PC-3 (cell line): ENCODE data around the gene ANKS1A. TPM values are rescaled to one million over a fixed set of nuclear protein-coding genes. Genes with fewer than 3 reads are reported as not detected.
A peak's percentile ranks its signal among the peaks of the same experiment; 100 is the strongest.

Experiments used
- ATAC-seq: fragments of 200-7000 bp; cut with Tn5 transposase; 2 replicates; pipeline ENCODE4 v1.9.1; 2020; ENCODE audit warnings: mild to moderate bottlenecking, moderate library complexity
- BruUV-seq: library from RNA; stranded (reverse); fragments of 400-500 nt; replicated peaks from 2 replicates; lab custom pipeline; 2021; lab: Mats Ljungman, UMichigan
- CTCF ChIA-PET: fragments of 300-600 bp; sonication (Branson Sonifier 250); formaldehyde crosslinking; loops from one replicate; lab custom pipeline; 2022; ENCODE audit warnings: antibody characterized with exemption; lab: Charles Lee
- POLR2A ChIA-PET: fragments of 300-600 bp; sonication (Branson Sonifier 250); formaldehyde crosslinking; loops from one replicate; lab custom pipeline; 2022; ENCODE audit warnings: antibody characterized with exemption; ENCODE audit not compliant: unreplicated experiment; lab: Charles Lee
- DNase-seq: peaks from one replicate; pipeline ENCODE4 v3.0.0-alpha.2; 2015
- H2AFZ ChIP-seq: fragments of 300-600 bp; sonication (generic); 2 replicates; pipeline ENCODE4 v1.6.0; 2016; ENCODE audit warnings: antibody characterized with exemption, low read length
- H3F3A ChIP-seq: fragments of 300-600 bp; sonication (generic); one replicate; pipeline ENCODE4 v1.6.0; 2017; ENCODE audit warnings: antibody characterized with exemption, low read length, control low read depth, mild to moderate bottlenecking; ENCODE audit not compliant: unreplicated experiment
- H3K27ac ChIP-seq: fragments of 300-600 bp; sonication (generic); 2 replicates; pipeline ENCODE4 v1.5.1; 2016; ENCODE audit warnings: mild to moderate bottlenecking, low read length
- H3K27me3 ChIP-seq: fragments of 300-600 bp; sonication (generic); 2 replicates; pipeline ENCODE4 v1.6.1; 2016; ENCODE audit warnings: low read length, mixed read lengths
- H3K36me3 ChIP-seq: fragments of 300-600 bp; sonication (generic); 2 replicates; pipeline ENCODE4 v1.6.1; 2016; ENCODE audit warnings: low read depth, mixed run types, low read length, mixed read lengths
- H3K4me1 ChIP-seq: fragments of 300-600 bp; sonication (generic); 2 replicates; pipeline ENCODE4 v1.5.1; 2016; ENCODE audit warnings: low read length; ENCODE audit not compliant: insufficient read depth
- H3K4me2 ChIP-seq: fragments of 300-600 bp; sonication (generic); 2 replicates; pipeline ENCODE4 v1.6.0; 2016; ENCODE audit warnings: low read length
- H3K4me3 ChIP-seq: fragments of 300-600 bp; sonication (generic); 2 replicates; pipeline ENCODE4 v1.5.1; 2016; ENCODE audit warnings: mild to moderate bottlenecking, low read length, mixed read lengths
- H3K79me2 ChIP-seq: fragments of 300-600 bp; sonication (generic); 2 replicates; pipeline ENCODE4 v1.6.1; 2017; ENCODE audit warnings: low read length, mixed read lengths
- H3K9ac ChIP-seq: fragments of 300-600 bp; sonication (generic); 2 replicates; pipeline ENCODE4 v1.6.0; 2016; ENCODE audit warnings: mild to moderate bottlenecking, low read length
- H3K9me2 ChIP-seq: fragments of 300-600 bp; sonication (generic); replicated peaks from 2 replicates; pipeline ENCODE4 v1.6.1; 2016; ENCODE audit warnings: mixed run types, low read length, mixed read lengths
- H3K9me3 ChIP-seq: fragments of 300-600 bp; sonication (generic); 2 replicates; pipeline ENCODE4 v1.6.1; 2016; ENCODE audit warnings: low read length, mixed read lengths
- H4K20me1 ChIP-seq: fragments of 300-600 bp; sonication (generic); 2 replicates; pipeline ENCODE4 v1.6.1; 2016; ENCODE audit warnings: low read length, mixed read lengths
- CTCF ChIP-seq: fragments of 300-600 bp; sonication (generic); conservative IDR thresholded peaks from 2 replicates; pipeline ENCODE4 v1.5.1; 2017; ENCODE audit warnings: antibody characterized with exemption, low read depth, mild to moderate bottlenecking, low read length
- EZH2 ChIP-seq: fragments of 300-600 bp; sonication (generic); IDR thresholded peaks from one replicate; pipeline ENCODE4 v1.6.1; 2017; ENCODE audit warnings: antibody characterized with exemption, mild to moderate bottlenecking, low read length; ENCODE audit not compliant: unreplicated experiment
- EZH2phosphoT487 ChIP-seq: fragments of 300-600 bp; sonication (generic); IDR thresholded peaks from 2 replicates; pipeline ENCODE4 v1.6.1; 2018; ENCODE audit warnings: mild to moderate bottlenecking, antibody characterized with exemption, low read length, borderline replicate concordance
- intact Hi-C: fragments of 100-400 bp; cut with micrococcal nuclease; formaldehyde crosslinking; loops from 2 replicates; pipeline ENCODE4 v1.9.0; 2023
- total RNA-seq: library from RNA; depleted of rRNA; stranded (reverse); fragments of >200 nt; gene quantifications from 2 replicates; pipeline ENCODE4 v1.2.3, GENCODE V29; 2014

ANKS1A gene
- total RNA-seq, 1 experiment from 2014 or later = 18.8 TPM

GRCh38 chr6:34981366-34981765, 92.3 kb downstream of the ANKS1A start:
- intact Hi-C loops = loop anchor here (10.0 kb wide), 1 partner anchor 223 kb away; no protein-coding TSS in a partner anchor
- H3K36me3 ChIP-seq = peaks cover 9% of the 10 kb centered on the region; the same call in 1 of the 2 replicates

GRCh38 chr6:34981951-34982350, 92.9 kb downstream of the ANKS1A start:
- TF ChIP-seq EZH2 (no peak), CTCF (no peak), EZH2phosphoT487 (no peak)
- Histone ChIP-seq H3K36me3 (peaks cover 12% of the 10 kb centered on the region; the same call in 1 of the 2 replicates), H3K79me2 (no peaks in the 10 kb centered on the region), H3K4me1 (no peaks in the 10 kb centered on the region; the same call in 1 of the 2 replicates), H4K20me1 (no peaks in the 10 kb centered on the region), H3F3A (no peaks in the 10 kb centered on the region), H3K27ac (no peak overlapping the region), H3K4me2 (no peak overlapping the region), H2AFZ (no peak overlapping the region), H3K9me2 (no peaks in the 10 kb centered on the region), H3K9me3 (no peaks in the 10 kb centered on the region), H3K4me3 (no peak overlapping the region), H3K9ac (no peak overlapping the region), H3K27me3 (no peaks in the 10 kb centered on the region)
- no TSS peak for BruUV-seq
- intact Hi-C loops = loop anchor here (10.0 kb wide), 1 partner anchor 223 kb away; no protein-coding TSS in a partner anchor
- POLR2A ChIA-PET = no interaction called here
- CTCF ChIA-PET = no interaction called here
- ATAC-seq (no peak), DNase-seq (peak; percentile 24)

More at GRCh38 chr6:34981366-34981765, 92.3 kb downstream of the ANKS1A start:
- H3K4me3 ChIP-seq = no peak overlapping the region
- H3K9me3 ChIP-seq = no peaks in the 10 kb centered on the region
- no peak overlapping the region for H3K9ac ChIP-seq
- ChIA-PET POLR2A (no interaction called here), CTCF (no interaction called here)
- no peaks in the 10 kb centered on the region; the same call in 1 of the 2 replicates for H3K4me1 ChIP-seq
- no peaks in the 10 kb centered on the region for H3K79me2 ChIP-seq
- BruUV-seq = no TSS peak
- no peaks in the 10 kb centered on the region for H3K27me3 ChIP-seq
- no peak overlapping the region for H3K4me2 ChIP-seq
- no peak overlapping the region for H3K27ac ChIP-seq
- no peak for DNase-seq
- no peaks in the 10 kb centered on the region for H3F3A ChIP-seq
- H2AFZ ChIP-seq = no peak overlapping the region
- no peaks in the 10 kb centered on the region for H4K20me1 ChIP-seq
- no peak for ATAC-seq
- H3K9me2 ChIP-seq = no peaks in the 10 kb centered on the region
- TF ChIP-seq CTCF (no peak), EZH2phosphoT487 (no peak), EZH2 (no peak)

- no TSS peak for BruUV-seq
- POLR2A ChIA-PET = no interaction called here
- peak; percentile 45 for DNase-seq
These were observed 93.4 kb downstream of the ANKS1A start for GRCh38 chr6:34982424-34982852.

More at GRCh38 chr6:34982424-34982852, 93.4 kb downstream of the ANKS1A start:
- TF ChIP-seq EZH2phosphoT487 (no peak), EZH2 (no peak), CTCF (peak; percentile 67)
- Histone ChIP-seq H3K4me3 (no peak overlapping the region), H3K27me3 (no peaks in the 10 kb centered on the region), H2AFZ (no peak overlapping the region), H3K9ac (no peak overlapping the region), H3K79me2 (no peaks in the 10 kb centered on the region), H3K36me3 (peaks cover 12% of the 10 kb centered on the region; the same call in 1 of the 2 replicates), H3F3A (no peaks in the 10 kb centered on the region), H3K9me2 (no peaks in the 10 kb centered on the region), H3K27ac (no peak overlapping the region), H3K9me3 (no peaks in the 10 kb centered on the region), H4K20me1 (no peaks in the 10 kb centered on the region), H3K4me2 (no peak overlapping the region), H3K4me1 (no peaks in the 10 kb centered on the region; the same call in 1 of the 2 replicates)
- intact Hi-C loops = loop anchor here (10.0 kb wide), 1 partner anchor 222 kb away; no protein-coding TSS in a partner anchor
- CTCF ChIA-PET = no interaction called here
- ATAC-seq = peak; percentile 74
